HG03354 (cell line): ENCODE measurements around the gene CLGN.
"Not testable (repeated sequence)": the region's sequence is repeated elsewhere in the genome, so short reads cannot be mapped to it uniquely, and the experiment has no call there.

ENCODE experiments used
- ATAC-seq: cut with Tn5 transposase; IDR thresholded peaks from one replicate; pipeline ENCODE4 v1.9.1; 2021; ENCODE audit warnings: mild to moderate bottlenecking; ENCODE audit not compliant: unreplicated experiment, poor library complexity, severe bottlenecking

CLGN gene

GRCh38 chr4:140427106-140427918 is at the start of gene CLGN:
TSS of gene CLGN (minus strand) at chr4:140427648. CDS start at chr4:140413078, 14,570 bp downstream.
- ATAC-seq = peak; percentile 87

GRCh38 chr4:140472156-140472555 is 44.7 kb upstream of the CLGN start:
- no peak for ATAC-seq

GRCh38 chr4:140469791-140470733 is 42.6 kb upstream of the CLGN start:
- ATAC-seq = no peak

GRCh38 chr4:140466146-140466545 is 38.7 kb upstream of the CLGN start:
- no peak for ATAC-seq

- ATAC-seq = no peak
Observed at GRCh38 chr4:140463614-140464013, 36.2 kb upstream of the CLGN start.

- ATAC-seq = no peak
Observed at GRCh38 chr4:140463182-140463581, 35.7 kb upstream of the CLGN start.

- ATAC-seq = no peak
Observed at GRCh38 chr4:140450352-140450751, 22.9 kb upstream of the CLGN start.

GRCh38 chr4:140448830-140449229 is 21.4 kb upstream of the CLGN start:
- ATAC-seq = no peak

- ATAC-seq = no peak
Observed at GRCh38 chr4:140448162-140448561, 20.7 kb upstream of the CLGN start.

GRCh38 chr4:140444347-140444746 is 16.9 kb upstream of the CLGN start:
- ATAC-seq = not testable (repeated sequence)

- no peak for ATAC-seq
Observed at GRCh38 chr4:140439644-140440142, 12.2 kb upstream of the CLGN start.

GRCh38 chr4:140427919-140428471 is 547 bp upstream of the CLGN start:
- ATAC-seq = no peak

GRCh38 chr4:140426610-140427105 is 790 bp downstream of the CLGN start:
- ATAC-seq = peak; percentile 25

- ATAC-seq = no peak
Observed at GRCh38 chr4:140423106-140423505, 4.3 kb downstream of the CLGN start.

GRCh38 chr4:140413130-140413969 is 14.1 kb downstream of the CLGN start:
- not testable (repeated sequence) for ATAC-seq

- ATAC-seq = no peak
Observed at GRCh38 chr4:140408974-140409373, 18.5 kb downstream of the CLGN start.

- ATAC-seq = no peak
Observed at GRCh38 chr4:140406292-140406691, 21.2 kb downstream of the CLGN start.

- no peak for ATAC-seq
Observed at GRCh38 chr4:140400111-140400510, 27.3 kb downstream of the CLGN start.

- no peak for ATAC-seq
Observed at GRCh38 chr4:140395668-140396067, 31.8 kb downstream of the CLGN start.
